Keratinocyte (primary cell): ENCODE results near the gene OR5H14.

Experiments used
- EZH2 ChIP-seq: IDR thresholded peaks from one replicate; pipeline ENCODE4 v1.6.1; 2012; ENCODE audit warnings: inconsistent platforms, mild to moderate bottlenecking, low read length, moderate library complexity
- TF ChIP-seq, protein P1 (sequence below), 3 experiments: IDR thresholded peaks in 1 of 3; conservative IDR thresholded peaks in 1 of 3; optimal IDR thresholded peaks in 1 of 3; 2 replicates in 2 of 3; 3 replicates in 1 of 3; pipeline versions ENCODE3 to v1.5.1; 2011; ENCODE audit warnings: low read length in 3 of 3, mild to moderate bottlenecking in 3 of 3, moderate library complexity in 2 of 3, control low read depth in 1 of 3, inconsistent platforms in 1 of 3; ENCODE audit not compliant: insufficient read depth in 2 of 3; ENCODE audit errors: extremely low read depth in 1 of 3

GRCh38 chr3:98115717-98116116 is 31.6 kb upstream of the OR5H14 start:
- TF ChIP-seq, protein P1, sequence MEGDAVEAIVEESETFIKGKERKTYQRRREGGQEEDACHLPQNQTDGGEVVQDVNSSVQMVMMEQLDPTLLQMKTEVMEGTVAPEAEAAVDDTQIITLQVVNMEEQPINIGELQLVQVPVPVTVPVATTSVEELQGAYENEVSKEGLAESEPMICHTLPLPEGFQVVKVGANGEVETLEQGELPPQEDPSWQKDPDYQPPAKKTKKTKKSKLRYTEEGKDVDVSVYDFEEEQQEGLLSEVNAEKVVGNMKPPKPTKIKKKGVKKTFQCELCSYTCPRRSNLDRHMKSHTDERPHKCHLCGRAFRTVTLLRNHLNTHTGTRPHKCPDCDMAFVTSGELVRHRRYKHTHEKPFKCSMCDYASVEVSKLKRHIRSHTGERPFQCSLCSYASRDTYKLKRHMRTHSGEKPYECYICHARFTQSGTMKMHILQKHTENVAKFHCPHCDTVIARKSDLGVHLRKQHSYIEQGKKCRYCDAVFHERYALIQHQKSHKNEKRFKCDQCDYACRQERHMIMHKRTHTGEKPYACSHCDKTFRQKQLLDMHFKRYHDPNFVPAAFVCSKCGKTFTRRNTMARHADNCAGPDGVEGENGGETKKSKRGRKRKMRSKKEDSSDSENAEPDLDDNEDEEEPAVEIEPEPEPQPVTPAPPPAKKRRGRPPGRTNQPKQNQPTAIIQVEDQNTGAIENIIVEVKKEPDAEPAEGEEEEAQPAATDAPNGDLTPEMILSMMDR (optimal IDR thresholded peaks at IDR 0.05 in 1 of 3, IDR thresholded peaks at IDR 0.05 in 1 of 3, conservative IDR thresholded peaks at IDR 0.05 in 1 of 3; ENCODE audit: extremely low read depth in 1 of 3, insufficient read depth in 2 of 3, low read length in 3 of 3), result no peak
- no peak for TF ChIP-seq EZH2
